CD14-positive monocyte (primary cell): ENCODE results near the gene ZNF783. TPM values are rescaled to one million over a fixed set of nuclear protein-coding genes. Genes with fewer than 3 reads are reported as not detected.
A peak's percentile ranks its signal among the peaks of the same experiment; 100 is the strongest.

Source experiments
- DNase-seq, 3 donors: peaks; one replicate each; pipeline ENCODE4 v3.0.0-alpha.2; 2011 to 2022
- H2AFZ ChIP-seq: 2 replicates; pipeline ENCODE4 v1.6.0; 2012; ENCODE audit warnings: mild to moderate bottlenecking, low read depth, low read length, inconsistent platforms; ENCODE audit not compliant: insufficient read depth, poor library complexity, severe bottlenecking
- H3K27ac ChIP-seq, 2 donors: 1 replicate in 1 of 2; 2 replicates in 1 of 2; pipeline ENCODE4 v1.5.1; 2012 to 2013; ENCODE audit warnings: low read length in 2 of 2, control low read depth in 1 of 2, inconsistent platforms in 1 of 2, low read depth in 1 of 2, mild to moderate bottlenecking in 1 of 2
- H3K27me3 ChIP-seq, 2 donors: one replicate each; pipeline versions ENCODE4 v1.6.0 to v1.6.1; 2011 to 2013; ENCODE audit warnings: low read length in 2 of 2; ENCODE audit not compliant: control insufficient read depth in 2 of 2, insufficient read depth in 2 of 2
- H3K36me3 ChIP-seq, 2 donors: replicated peaks in 1 of 2; 1 replicate in 1 of 2; 2 replicates in 1 of 2; pipeline versions ENCODE4 v1.5.1 to v1.6.1; 2012 to 2013; ENCODE audit warnings: low read length in 2 of 2, control low read depth in 1 of 2, inconsistent platforms in 1 of 2, mild to moderate bottlenecking in 1 of 2; ENCODE audit not compliant: insufficient read depth in 2 of 2, control insufficient read depth in 1 of 2
- H3K4me1 ChIP-seq, 2 donors: 1 replicate in 1 of 2; 2 replicates in 1 of 2; pipeline versions ENCODE4 v1.5.1 to v1.6.1; 2012 to 2013; ENCODE audit warnings: low read length in 2 of 2, control low read depth in 1 of 2, inconsistent platforms in 1 of 2, mild to moderate bottlenecking in 1 of 2, moderate library complexity in 1 of 2; ENCODE audit not compliant: insufficient read depth in 2 of 2, control insufficient read depth in 1 of 2
- H3K4me2 ChIP-seq: replicated peaks from 2 replicates; pipeline ENCODE3; 2012; ENCODE audit warnings: low read length, moderate library complexity, mild to moderate bottlenecking; ENCODE audit not compliant: poor library complexity, severe bottlenecking; ENCODE audit errors: extremely low read depth
- H3K4me3 ChIP-seq, 3 experiments: fragments of 200-600 bp in 1 of 3; sonication (generic) in 1 of 3; replicated peaks in 1 of 3; 1 replicate in 2 of 3; 2 replicates in 1 of 3; pipeline ENCODE4 v1.5.1; 2011 to 2013; ENCODE audit warnings: low read length in 3 of 3, mild to moderate bottlenecking in 3 of 3, control low read depth in 2 of 3, low read depth in 2 of 3, inconsistent platforms in 1 of 3, moderate library complexity in 1 of 3
- H3K79me2 ChIP-seq: 2 replicates; pipeline ENCODE4 v1.6.0; 2012; ENCODE audit warnings: mild to moderate bottlenecking, control low read depth, inconsistent platforms, low read length, moderate library complexity; ENCODE audit not compliant: insufficient read depth
- H3K9ac ChIP-seq: 2 replicates; pipeline ENCODE4 v1.6.0; 2017; ENCODE audit warnings: low read length, mild to moderate bottlenecking; ENCODE audit not compliant: insufficient read depth, poor library complexity, severe bottlenecking
- H3K9me3 ChIP-seq, 2 donors: replicated peaks in 1 of 2; 1 replicate in 1 of 2; 2 replicates in 1 of 2; pipeline versions ENCODE4 v1.5.1 to v1.6.1; 2012 to 2013; ENCODE audit warnings: low read length in 2 of 2, control low read depth in 1 of 2; ENCODE audit not compliant: control insufficient read depth in 1 of 2, insufficient read depth in 1 of 2
- H4K20me1 ChIP-seq: 2 replicates; pipeline ENCODE4 v1.6.0; 2012; ENCODE audit warnings: mild to moderate bottlenecking, low read length, control low read depth, moderate library complexity; ENCODE audit not compliant: insufficient read depth
- H3K27ac Mint-ChIP-seq, 7 donors: one replicate each; pipeline ENCODE4 v1.8.0; 2020; ENCODE audit warnings: mild to moderate bottlenecking in 7 of 7, mixed read lengths in 7 of 7, moderate library complexity in 6 of 7, inconsistent platforms in 2 of 7
- H3K27me3 Mint-ChIP-seq, 3 donors: one replicate each; pipeline ENCODE4 v1.8.0; 2021 to 2022; ENCODE audit warnings: low read depth in 3 of 3, mild to moderate bottlenecking in 3 of 3, mixed read lengths in 3 of 3, moderate library complexity in 3 of 3, inconsistent platforms in 1 of 3
- H3K36me3 Mint-ChIP-seq, 2 donors: one replicate each; pipeline ENCODE4 v1.8.0; 2020; ENCODE audit warnings: mixed read lengths in 2 of 2, inconsistent platforms in 1 of 2, mild to moderate bottlenecking in 1 of 2
- H3K4me1 Mint-ChIP-seq: one replicate; pipeline ENCODE4 v1.8.0; 2020; ENCODE audit warnings: mild to moderate bottlenecking, mixed read lengths
- H3K4me3 Mint-ChIP-seq, 2 donors: one replicate each; pipeline ENCODE4 v1.8.0; 2020; ENCODE audit warnings: mild to moderate bottlenecking in 2 of 2, mixed read lengths in 2 of 2, moderate library complexity in 1 of 2
- H3K9me3 Mint-ChIP-seq, 7 donors: one replicate each; pipeline ENCODE4 v1.8.0; 2020 to 2022; ENCODE audit warnings: mixed read lengths in 7 of 7, mild to moderate bottlenecking in 6 of 7, moderate library complexity in 6 of 7, inconsistent platforms in 2 of 7
- CTCF ChIP-seq: fragments of 200-600 bp; IDR thresholded peaks from one replicate; pipeline ENCODE4 v1.8.0; 2022; ENCODE audit warnings: antibody characterized with exemption, mild to moderate bottlenecking
- WGBS: methylation state at CpG from one replicate; pipeline ENCODE4 v1.1.5; 2013; ENCODE audit warnings: missing lambda C conversion rate; ENCODE audit not compliant: insufficient coverage; 5-methylcytosine and 5-hydroxymethylcytosine counted together
- intact Hi-C, 2 donors: fragments of 100-400 bp; cut with micrococcal nuclease; formaldehyde crosslinking; loops; one replicate each; pipeline versions ENCODE4 v1.15.0 to v1.15.1; 2023
- polyA plus RNA-seq, 3 donors: library from polyadenylated mRNA; depleted of rRNA in 1 of 3; unstranded in 2 of 3; stranded (reverse) in 1 of 3; fragments of 300-500 nt in 2 of 3; fragments of >200 nt in 1 of 3; fragmentation: Illumina TruSeq in 2 of 3; gene quantifications; 1 replicate in 2 of 3; 2 replicates in 1 of 3; pipeline ENCODE4 v1.2.3, GENCODE V29; 2012 to 2021

Gene ZNF783
- polyA plus RNA-seq, 3 donors = 1.2 to 16.7 (median 1.5) TPM

DNA sequence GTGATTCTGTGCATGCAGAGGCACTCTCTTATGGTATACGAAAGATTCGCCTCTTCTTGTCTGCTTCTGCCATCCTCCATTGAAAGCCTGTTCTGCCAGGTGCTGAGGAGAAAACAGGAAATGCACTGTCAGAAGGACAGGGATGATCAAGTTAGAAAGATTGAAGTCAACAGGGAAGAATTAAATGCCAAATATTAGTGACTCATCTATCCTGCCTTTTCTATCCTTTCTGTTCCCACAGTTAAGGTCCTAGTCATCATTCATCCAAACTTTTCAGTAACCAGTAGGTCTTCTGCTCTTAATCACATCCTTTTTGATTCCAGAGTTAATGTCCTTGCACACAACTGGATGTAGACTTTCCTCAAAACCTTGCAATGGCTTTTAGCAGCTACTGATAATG, 4.8 kb upstream of the ZNF783 start:
- Histone ChIP-seq H3K4me2 (no peak overlapping the region), H3K79me2 (no peaks in the 10 kb centered on the region), H3K9me3 (no peaks in the 10 kb centered on the region), H3K9ac (no peak overlapping the region), H3K4me1 (peaks cover 6 to 13% of the 10 kb centered on the region in 2 donors), H2AFZ (no peak overlapping the region), H3K27ac (no peak overlapping the region), H3K27me3 (no peaks in the 10 kb centered on the region), H3K36me3 (peaks cover 33 to 44% of the 10 kb centered on the region in 2 donors), H3K4me3 (no peak overlapping the region), H4K20me1 (no peaks in the 10 kb centered on the region)
- TF ChIP-seq CTCF = no peak
- Mint-ChIP-seq H3K36me3 (peaks cover 36 to 43% of the 10 kb centered on the region in 2 donors), H3K27me3 (peaks cover 0 to 2% (median 2%) of the 10 kb centered on the region in 3 donors), H3K9me3 (peaks cover 0 to 2% (median 0%) of the 10 kb centered on the region in 7 donors), H3K4me3 (no peak overlapping the region), H3K27ac (no peak overlapping the region), H3K4me1 (peaks cover 8% of the 10 kb centered on the region)
- WGBS = no CpG with 5 or more reads among the region's 2 CpGs
- DNase-seq = no peak
- intact Hi-C loops = no loop called here

DNA sequence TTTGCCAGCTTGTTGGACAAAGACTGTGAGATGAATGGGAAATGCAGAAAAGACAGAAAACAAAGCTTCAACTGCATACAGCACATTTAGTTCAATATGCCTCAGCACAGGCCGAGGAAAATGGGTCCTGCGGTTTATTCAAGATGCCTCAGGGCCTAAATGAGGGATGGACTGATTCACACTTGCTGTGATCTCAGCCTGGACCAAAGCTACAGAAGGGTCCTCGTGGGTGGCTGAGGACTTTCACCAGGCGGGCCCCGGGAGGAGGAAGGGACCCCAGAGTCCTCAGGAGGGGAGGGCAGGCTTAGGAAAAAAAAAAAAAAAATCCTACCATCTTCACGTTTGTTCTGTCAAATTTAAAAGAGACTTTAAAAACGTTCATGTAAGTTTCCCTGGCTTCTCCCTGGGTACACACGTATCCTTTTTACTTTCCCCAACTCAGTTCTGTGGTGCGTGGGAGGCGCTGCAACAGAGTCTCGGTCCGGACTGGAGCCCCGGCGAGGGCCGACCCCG, 624 bp upstream of the ZNF783 start:
- no peak for DNase-seq
- peaks cover 2% of the 10 kb centered on the region in 3 donors for H3K27me3 Mint-ChIP-seq
- peak overlapping the region; percentile 77 for H3K9ac ChIP-seq
- no peak for TF ChIP-seq CTCF
- H3K4me2 ChIP-seq = peak overlapping the region; percentile 79
- H3K79me2 ChIP-seq = no peaks in the 10 kb centered on the region
- H3K36me3 Mint-ChIP-seq = peaks cover 9% of the 10 kb centered on the region in 2 donors
- peaks cover 5 to 12% of the 10 kb centered on the region in 2 donors for H3K36me3 ChIP-seq
- WGBS = 6% methylated on average over 11 of the region's 16 CpGs
- peak overlapping the region; percentile 35 to 70 for H3K27ac ChIP-seq
- intact Hi-C loops = loop anchor here in 1 of 2 donors (5.0 kb wide), 1 partner anchor 236 kb away; the partner anchor contains the start of gene ZNF746
- peak overlapping the region; percentile 90 for H2AFZ ChIP-seq
- peaks cover 0 to 2% of the 10 kb centered on the region in 2 donors for H3K9me3 ChIP-seq
- peaks cover 0 to 7% (median 2%) of the 10 kb centered on the region in 7 donors for H3K9me3 Mint-ChIP-seq
- peak overlapping the region; percentile 36 to 71 (median 55) for H3K4me3 ChIP-seq
- H3K27me3 ChIP-seq = no peaks in the 10 kb centered on the region
- H4K20me1 ChIP-seq = peaks cover 8% of the 10 kb centered on the region
- H3K4me3 Mint-ChIP-seq = peak overlapping the region; percentile 80 to 92
- peak overlapping the region; percentile 40 to 88 (median 49) for H3K27ac Mint-ChIP-seq
- peaks cover 12 to 22% of the 10 kb centered on the region in 2 donors for H3K4me1 ChIP-seq
- H3K4me1 Mint-ChIP-seq = peaks cover 14% of the 10 kb centered on the region
